GM08714 (cell line): ENCODE results near the gene PANX2.
A peak's percentile ranks its signal among the peaks of the same experiment; 100 is the strongest.
"Not testable (repeated sequence)": the region's sequence is repeated elsewhere in the genome, so short reads cannot be mapped to it uniquely, and the experiment has no call there.

ENCODE experiments used
- H3K4me3 ChIP-seq: fragments of 200-500 bp; sonication (Bioruptor generic); 2 replicates; pipeline ENCODE4 v1.5.1; 2014; ENCODE audit warnings: mild to moderate bottlenecking, low read length, inconsistent platforms
- ZNF274 ChIP-seq: IDR thresholded peaks from 2 replicates; pipeline ENCODE4 v1.6.1; 2012; ENCODE audit warnings: mild to moderate bottlenecking, low read depth, low read length

The PANX2 gene

GRCh38 chr22:50200461-50201190 is 30.1 kb downstream of the PANX2 start, which contains the start of gene SELENOO:
SELENOO (plus strand) TSS chr22:50201011; CDS start chr22:50201037, 26 bp downstream.
- H3K4me3 ChIP-seq = peak within 1 kb of the TSS; percentile 85
- TF ChIP-seq ZNF274 = no peak

- TF ChIP-seq ZNF274 = no peak
- peak overlapping the region; percentile 61 for H3K4me3 ChIP-seq
Observed at GRCh38 chr22:50201191-50202129, 30.9 kb downstream of the PANX2 start.

GRCh38 chr22:50202130-50202666 is 31.7 kb downstream of the PANX2 start:
- peak overlapping the region; percentile 61; the same call in 1 of the 2 replicates for H3K4me3 ChIP-seq
- TF ChIP-seq ZNF274 = no peak

- no peak overlapping the region for H3K4me3 ChIP-seq
- TF ChIP-seq ZNF274 = no peak
Observed at GRCh38 chr22:50203288-50203687, 32.8 kb downstream of the PANX2 start.

GRCh38 chr22:50204571-50204970 is 34.0 kb downstream of the PANX2 start:
- no peak overlapping the region for H3K4me3 ChIP-seq
- TF ChIP-seq ZNF274 = no peak

- H3K4me3 ChIP-seq = not testable (repeated sequence)
Observed at GRCh38 chr22:50204998-50205397, 34.5 kb downstream of the PANX2 start.

GRCh38 chr22:50205781-50206569 is 35.4 kb downstream of the PANX2 start:
- H3K4me3 ChIP-seq = no peak overlapping the region
- TF ChIP-seq ZNF274 = no peak

GRCh38 chr22:50206599-50206998 is 36.1 kb downstream of the PANX2 start:
- no peak overlapping the region for H3K4me3 ChIP-seq
- TF ChIP-seq ZNF274 = no peak

GRCh38 chr22:50207383-50208140 is 37.0 kb downstream of the PANX2 start:
- H3K4me3 ChIP-seq = no peak overlapping the region
- TF ChIP-seq ZNF274 = no peak

GRCh38 chr22:50208430-50208938 is 38.0 kb downstream of the PANX2 start:
- TF ChIP-seq ZNF274 = no peak
- no peak overlapping the region for H3K4me3 ChIP-seq

GRCh38 chr22:50208939-50209892 is 38.7 kb downstream of the PANX2 start:
- no peak for TF ChIP-seq ZNF274
- H3K4me3 ChIP-seq = no peak overlapping the region

GRCh38 chr22:50209893-50210292 is 39.4 kb downstream of the PANX2 start:
- no peak overlapping the region for H3K4me3 ChIP-seq
- TF ChIP-seq ZNF274 = no peak
